A673 (cell line): ENCODE measurements around the gene SHANK3. TPM values are rescaled to one million over a fixed set of nuclear protein-coding genes. Genes with fewer than 3 reads are reported as not detected.

Experiments
- Bru-seq: library from RNA; stranded (reverse); fragments of 400-500 nt; gene quantifications from one replicate; lab custom pipeline; 2021; lab: Mats Ljungman, UMichigan
- BruChase-seq, 2 experiments: library from RNA; stranded (reverse); fragments of 400-500 nt; gene quantifications; one replicate each; lab custom pipeline; 2021; lab: Mats Ljungman, UMichigan
- BruUV-seq: library from RNA; stranded (reverse); fragments of 400-500 nt; replicated peaks from 2 replicates; lab custom pipeline; 2021; lab: Mats Ljungman, UMichigan
- CTCF ChIA-PET: fragments of 300-600 bp; sonication (Branson Sonifier 250); formaldehyde crosslinking; loops from one replicate; lab custom pipeline; 2022; ENCODE audit warnings: antibody characterized with exemption; lab: Charles Lee
- POLR2A ChIA-PET: fragments of 300-600 bp; sonication (Branson Sonifier 250); formaldehyde crosslinking; loops from one replicate; lab custom pipeline; 2022; ENCODE audit warnings: antibody characterized with exemption; ENCODE audit not compliant: low non-redundant PET; lab: Charles Lee
- DNase-seq: peaks from one replicate; pipeline ENCODE4 v3.0.0-alpha.2; 2015; ENCODE audit warnings: low spot score
- H3K27ac ChIP-seq: fragments of 200-600 bp; sonication (generic); 2 replicates; pipeline ENCODE4 v1.5.1; 2016; ENCODE audit warnings: mixed run types, low read depth, mild to moderate bottlenecking, mixed read lengths, antibody characterized with exemption, low read length; ENCODE audit not compliant: poor library complexity, severe bottlenecking
- H3K27me3 ChIP-seq: fragments of 200-600 bp; sonication (generic); replicated peaks from 2 replicates; pipeline ENCODE4 v1.6.1; 2017; ENCODE audit warnings: mixed run types, low read depth, mild to moderate bottlenecking, mixed read lengths, antibody characterized with exemption, low read length; ENCODE audit not compliant: insufficient read depth, poor library complexity
- H3K36me3 ChIP-seq: fragments of 200-600 bp; sonication (generic); 2 replicates; pipeline ENCODE4 v1.6.1; 2016; ENCODE audit warnings: mixed run types, mild to moderate bottlenecking, mixed read lengths, antibody characterized with exemption, low read length; ENCODE audit not compliant: insufficient read depth, poor library complexity, severe bottlenecking
- H3K4me1 ChIP-seq: fragments of 200-600 bp; sonication (generic); 2 replicates; pipeline ENCODE4 v1.6.1; 2017; ENCODE audit warnings: mixed run types, mild to moderate bottlenecking, mixed read lengths, antibody characterized with exemption, low read length; ENCODE audit not compliant: insufficient read depth, poor library complexity, severe bottlenecking
- H3K4me3 ChIP-seq: fragments of 200-600 bp; sonication (generic); 2 replicates; pipeline ENCODE4 v1.5.1; 2016; ENCODE audit warnings: low read depth, mixed run types, mild to moderate bottlenecking, mixed read lengths, low read length; ENCODE audit not compliant: poor library complexity, severe bottlenecking
- H3K9me3 ChIP-seq: fragments of 200-600 bp; sonication (generic); 2 replicates; pipeline ENCODE4 v1.6.1; 2016; ENCODE audit warnings: mixed run types, low read depth, mild to moderate bottlenecking, mixed read lengths, antibody characterized with exemption, low read length; ENCODE audit not compliant: poor library complexity, severe bottlenecking
- EZH2 ChIP-seq: fragments of 200-600 bp; sonication (generic); IDR thresholded peaks from 2 replicates; pipeline ENCODE4 v1.6.1; 2017; ENCODE audit warnings: borderline replicate concordance, low read depth, mild to moderate bottlenecking, mixed read lengths, antibody characterized with exemption, low read length; ENCODE audit not compliant: poor library complexity, severe bottlenecking
- intact Hi-C: fragments of 100-400 bp; cut with micrococcal nuclease; formaldehyde crosslinking; loops from one replicate; pipeline ENCODE4 v1.10.0; 2022; ENCODE audit not compliant: unreplicated experiment
- long read RNA-seq: library from polyadenylated mRNA; stranded (forward); transcript quantifications from one replicate; pipeline ENCODE4 v2.0.0, GENCODE V29; 2022
- total RNA-seq: library from RNA; stranded (reverse); gene quantifications from 2 replicates; pipeline ENCODE4 v1.2.3, GENCODE V29; 2021
- TF ChIP-seq, protein P1 (sequence below): fragments of 300-800, 200-600 bp; sonication (generic); conservative IDR thresholded peaks from 2 replicates; pipeline ENCODE4 v1.5.1; 2017; ENCODE audit warnings: low read depth, mild to moderate bottlenecking, antibody characterized with exemption, low read length, moderate library complexity, mixed read lengths

The SHANK3 gene
- total RNA-seq (4.4 and 6.4 TPM in 2 replicates), Bru-seq, nascent RNA (percentile 33 among the genes with signal in this experiment), BruChase-seq, experiment 1, labeled RNA remaining after a 2-hour chase (percentile 45 among the genes with signal in this experiment), BruChase-seq, experiment 2, labeled RNA remaining after a 6-hour chase (percentile 54 among the genes with signal in this experiment)
- long read RNA-seq, partial matches to known transcripts = 26 of 27 reads
- long read RNA-seq, other reads (novel, unspliced or antisense) = 1 of 27 reads

DNA sequence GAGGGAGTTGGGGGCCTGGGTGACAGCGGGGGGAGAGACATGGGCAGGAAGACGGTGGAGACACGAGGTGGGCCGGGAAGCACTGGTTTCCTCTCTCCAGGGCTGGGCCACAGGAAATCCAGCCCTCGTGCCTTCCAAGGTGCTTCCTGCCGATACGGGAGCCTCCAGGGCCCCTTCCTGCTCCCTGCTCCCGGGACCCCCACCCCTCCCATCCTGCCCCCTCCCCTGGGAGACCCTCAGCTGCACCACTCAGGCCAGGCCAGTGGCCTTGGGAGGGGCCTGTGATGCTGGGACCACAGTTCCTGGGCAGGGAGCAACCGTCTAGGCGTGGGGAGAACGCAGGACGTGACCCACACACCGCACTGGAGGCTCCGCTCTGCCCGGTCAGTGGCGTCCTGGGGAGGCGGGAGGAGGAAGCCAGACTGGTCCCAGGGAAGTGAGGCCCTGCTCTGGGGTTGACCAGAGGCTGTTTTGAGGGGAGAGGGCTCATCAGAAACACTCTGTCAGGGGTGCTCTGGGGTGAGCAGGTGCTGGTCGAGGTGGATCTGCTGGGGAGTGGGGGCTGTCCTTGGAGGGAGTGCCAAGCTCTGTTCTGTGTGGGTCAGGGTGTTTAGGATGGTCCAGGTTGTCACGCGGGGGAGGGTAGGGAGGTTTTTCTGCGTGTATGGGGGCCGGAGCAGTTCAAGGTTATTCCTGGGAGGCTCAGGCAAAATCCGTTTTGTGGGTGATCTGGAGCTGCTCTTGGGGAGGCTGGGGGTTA is at the start of gene SHANK3:
Gene SHANK3, plus strand, starts transcription at position 353 of the 760 bp plus-strand sequence.
- TF ChIP-seq EZH2 = no peak
- TF ChIP-seq, protein P1, sequence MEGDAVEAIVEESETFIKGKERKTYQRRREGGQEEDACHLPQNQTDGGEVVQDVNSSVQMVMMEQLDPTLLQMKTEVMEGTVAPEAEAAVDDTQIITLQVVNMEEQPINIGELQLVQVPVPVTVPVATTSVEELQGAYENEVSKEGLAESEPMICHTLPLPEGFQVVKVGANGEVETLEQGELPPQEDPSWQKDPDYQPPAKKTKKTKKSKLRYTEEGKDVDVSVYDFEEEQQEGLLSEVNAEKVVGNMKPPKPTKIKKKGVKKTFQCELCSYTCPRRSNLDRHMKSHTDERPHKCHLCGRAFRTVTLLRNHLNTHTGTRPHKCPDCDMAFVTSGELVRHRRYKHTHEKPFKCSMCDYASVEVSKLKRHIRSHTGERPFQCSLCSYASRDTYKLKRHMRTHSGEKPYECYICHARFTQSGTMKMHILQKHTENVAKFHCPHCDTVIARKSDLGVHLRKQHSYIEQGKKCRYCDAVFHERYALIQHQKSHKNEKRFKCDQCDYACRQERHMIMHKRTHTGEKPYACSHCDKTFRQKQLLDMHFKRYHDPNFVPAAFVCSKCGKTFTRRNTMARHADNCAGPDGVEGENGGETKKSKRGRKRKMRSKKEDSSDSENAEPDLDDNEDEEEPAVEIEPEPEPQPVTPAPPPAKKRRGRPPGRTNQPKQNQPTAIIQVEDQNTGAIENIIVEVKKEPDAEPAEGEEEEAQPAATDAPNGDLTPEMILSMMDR = no peak
- Histone ChIP-seq H3K4me1 (peaks cover 5% of the 10 kb centered on the region), H3K27me3 (peaks cover 12% of the 10 kb centered on the region), H3K4me3 (peak within 1 kb of the TSS; percentile 47), H3K27ac (no peak within 1 kb of the TSS), H3K36me3 (no peaks in the 10 kb centered on the region), H3K9me3 (no peaks in the 10 kb centered on the region)
- intact Hi-C loops = no loop called here
- DNase-seq = no peak
- ChIA-PET CTCF (no interaction called here), POLR2A (no interaction called here)
- no TSS peak for BruUV-seq

DNA sequence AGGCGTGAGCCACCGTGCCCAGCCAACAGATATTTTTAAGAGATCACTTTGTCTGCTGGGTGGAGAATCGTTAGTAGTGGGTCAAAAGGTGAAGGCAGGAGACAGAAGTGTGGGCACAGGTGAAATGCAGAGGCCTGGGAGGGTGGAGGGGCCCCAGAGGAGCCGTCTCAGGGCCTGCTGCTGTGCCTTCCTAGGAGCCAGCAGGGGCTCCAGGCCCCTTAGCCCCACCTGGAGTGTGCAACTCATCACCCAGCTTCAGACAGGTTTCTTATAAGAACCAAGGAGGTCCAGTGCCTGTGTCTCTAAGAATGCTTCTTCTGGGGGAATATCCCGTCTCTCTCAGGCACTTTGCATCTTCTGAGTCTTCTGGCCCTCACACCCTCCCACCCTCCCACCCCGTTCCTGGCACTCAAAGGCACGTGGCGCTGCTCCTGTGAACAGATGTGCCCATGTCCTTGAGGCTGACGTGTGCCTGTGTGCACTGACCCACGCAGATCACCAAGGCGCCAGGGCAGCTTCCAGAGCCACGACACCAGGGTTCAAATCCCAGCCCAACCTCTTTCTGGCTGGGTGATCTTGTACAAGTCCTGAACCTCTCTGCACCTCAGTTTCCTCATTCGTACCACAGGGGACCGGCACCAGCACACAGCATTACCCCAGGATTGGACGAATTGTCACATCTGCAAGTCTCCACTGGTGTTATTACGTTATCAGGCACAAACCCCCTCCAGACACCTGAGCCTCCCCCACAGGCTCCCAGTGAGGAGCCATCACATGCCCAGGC is 48.1 kb upstream of the SHANK3 start:
- BruUV-seq = no TSS peak
- no peak for TF ChIP-seq EZH2
- TF ChIP-seq, protein P1 = no peak
- Histone ChIP-seq H3K27ac (no peak overlapping the region), H3K27me3 (no peaks in the 10 kb centered on the region), H3K4me3 (no peak overlapping the region), H3K4me1 (peaks cover 19% of the 10 kb centered on the region), H3K36me3 (no peaks in the 10 kb centered on the region), H3K9me3 (no peaks in the 10 kb centered on the region)
- intact Hi-C loops = loop anchor here (5.0 kb wide), 2 partner anchors 68 to 477 kb away; no protein-coding TSS in a partner anchor
- CTCF ChIA-PET = no interaction called here
- no peak for DNase-seq
- POLR2A ChIA-PET = no interaction called here

DNA sequence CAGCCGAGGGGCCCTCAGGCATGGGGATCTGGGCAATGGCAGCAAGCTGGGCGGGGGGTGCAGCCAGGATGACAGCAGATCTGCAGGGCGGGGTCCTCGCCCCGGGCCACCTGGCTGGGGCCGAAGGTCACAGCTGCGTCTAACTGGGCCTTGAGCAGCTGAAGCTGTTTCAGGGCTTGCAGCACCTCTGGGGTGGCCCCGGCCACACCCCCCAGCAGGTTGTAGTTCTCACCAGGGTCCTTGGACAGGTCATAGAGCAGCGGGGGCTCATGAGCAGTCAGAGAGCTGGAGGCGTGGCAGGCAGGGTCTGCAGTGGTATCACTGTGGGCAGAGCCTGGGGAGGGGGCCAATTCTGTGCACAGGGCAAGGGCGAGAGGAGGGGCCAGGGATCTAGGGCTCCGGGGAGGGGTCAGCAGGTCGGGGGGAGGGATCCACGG is 47.5 kb upstream of the SHANK3 start:
- POLR2A ChIA-PET = no interaction called here
- H3K4me3 ChIP-seq = no peak overlapping the region
- no peak for DNase-seq
- H3K36me3 ChIP-seq = no peaks in the 10 kb centered on the region
- H3K4me1 ChIP-seq = peaks cover 19% of the 10 kb centered on the region
- H3K27ac ChIP-seq = no peak overlapping the region
- BruUV-seq = no TSS peak
- CTCF ChIA-PET = no interaction called here
- TF ChIP-seq, protein P1 = no peak
- no peak for TF ChIP-seq EZH2
- H3K27me3 ChIP-seq = no peaks in the 10 kb centered on the region
- intact Hi-C loops = no loop called here
- no peaks in the 10 kb centered on the region for H3K9me3 ChIP-seq
